IMR-90 (cell line): ENCODE data around the gene TACC2. TPM values are rescaled to one million over a fixed set of nuclear protein-coding genes. Genes with fewer than 3 reads are reported as not detected.

Experiments used
- ATAC-seq: fragments of 200-7000 bp; cut with Tn5 transposase; 2 replicates; pipeline ENCODE4 v1.9.1; 2020; ENCODE audit warnings: low read depth, mild to moderate bottlenecking, moderate library complexity
- BruUV-seq: library from RNA; stranded (reverse); fragments of 400-500 nt; replicated peaks from 2 replicates; lab custom pipeline; 2021; lab: Mats Ljungman, UMichigan
- CTCF ChIA-PET: fragments of 300-600 bp; formaldehyde crosslinking; extraction: SDS; loops from one replicate; lab custom pipeline; 2021; ENCODE audit warnings: antibody characterized with exemption; lab: Yijun Ruan, JAX
- POLR2A ChIA-PET: fragments of 300-600 bp; sonication (Branson Sonifier 250); formaldehyde crosslinking; loops from one replicate; lab custom pipeline; 2022; ENCODE audit warnings: antibody characterized with exemption; ENCODE audit not compliant: unreplicated experiment; lab: Charles Lee
- DNase-seq: peaks from one replicate; pipeline ENCODE4 v3.0.0; 2013
- H2AFZ ChIP-seq: replicated peaks from 2 replicates; pipeline ENCODE3; 2013; ENCODE audit warnings: low read length, mild to moderate bottlenecking; ENCODE audit not compliant: poor library complexity
- H2AK5ac ChIP-seq: 2 replicates; pipeline ENCODE4 v1.6.1; 2013; ENCODE audit warnings: low read depth, low read length, inconsistent platforms
- H2AK9ac ChIP-seq: replicated peaks from 2 replicates; pipeline ENCODE3; 2013; ENCODE audit warnings: mild to moderate bottlenecking, low read depth, low read length, moderate library complexity; ENCODE audit not compliant: poor library complexity
- H2BK120ac ChIP-seq: 2 replicates; pipeline ENCODE4 v1.6.1; 2013; ENCODE audit warnings: low read depth, low read length, inconsistent platforms
- H2BK15ac ChIP-seq: 3 replicates; pipeline ENCODE4 v1.6.1; 2013; ENCODE audit warnings: low read depth, low read length, inconsistent platforms
- H2BK20ac ChIP-seq: 2 replicates; pipeline ENCODE4 v1.6.1; 2013; ENCODE audit warnings: low read depth, mild to moderate bottlenecking, inconsistent platforms, low read length, moderate library complexity
- H2BK5ac ChIP-seq: 2 replicates; pipeline ENCODE4 v1.6.1; 2013; ENCODE audit warnings: mild to moderate bottlenecking, low read depth, low read length, inconsistent platforms; ENCODE audit not compliant: poor library complexity, severe bottlenecking
- H3K14ac ChIP-seq: replicated peaks from 2 replicates; pipeline ENCODE4 v1.6.1; 2013; ENCODE audit warnings: low read depth, low read length, inconsistent platforms
- H3K18ac ChIP-seq: 2 replicates; pipeline ENCODE4 v1.6.1; 2013; ENCODE audit warnings: low read depth, low read length, control low read depth
- H3K23ac ChIP-seq: 2 replicates; pipeline ENCODE4 v1.6.1; 2013; ENCODE audit warnings: low read depth, low read length, inconsistent platforms
- H3K27ac ChIP-seq: 2 replicates; pipeline ENCODE4 v1.5.1; 2013; ENCODE audit warnings: mild to moderate bottlenecking, control low read depth, low read length; ENCODE audit not compliant: insufficient read depth
- H3K27me3 ChIP-seq: 2 replicates; pipeline ENCODE4 v1.6.1; 2013; ENCODE audit warnings: low read length; ENCODE audit not compliant: control insufficient read depth, insufficient read depth
- H3K36me3 ChIP-seq: 2 replicates; pipeline ENCODE4 v1.6.1; 2013; ENCODE audit warnings: low read length, mixed read lengths; ENCODE audit not compliant: control insufficient read depth, insufficient read depth
- H3K4ac ChIP-seq: 2 replicates; pipeline ENCODE4 v1.6.1; 2013; ENCODE audit warnings: low read depth, low read length, inconsistent platforms
- H3K4me1 ChIP-seq: 2 replicates; pipeline ENCODE4 v1.6.1; 2013; ENCODE audit warnings: low read length, mixed read lengths; ENCODE audit not compliant: control insufficient read depth, insufficient read depth
- H3K4me2 ChIP-seq: 2 replicates; pipeline ENCODE4 v1.6.1; 2013; ENCODE audit warnings: low read depth, mild to moderate bottlenecking, control low read depth, low read length, moderate library complexity
- H3K4me3 ChIP-seq: 2 replicates; pipeline ENCODE4 v1.5.1; 2013; ENCODE audit warnings: low read depth, mild to moderate bottlenecking, control low read depth, low read length, moderate library complexity; ENCODE audit not compliant: insufficient read depth
- H3K56ac ChIP-seq: 2 replicates; pipeline ENCODE4 v1.6.1; 2013; ENCODE audit warnings: low read length, inconsistent platforms; ENCODE audit not compliant: insufficient read depth; ENCODE audit errors: extremely low read depth
- H3K79me1 ChIP-seq, 2 experiments: 2 replicates each; pipeline ENCODE4 v1.6.1; 2013; ENCODE audit warnings: low read length in 2 of 2, inconsistent platforms in 1 of 2, low read depth in 1 of 2
- H3K9ac ChIP-seq: 2 replicates; pipeline ENCODE4 v1.6.1; 2013; ENCODE audit warnings: low read depth, low read length, control low read depth
- H3K9me1 ChIP-seq: 2 replicates; pipeline ENCODE4 v1.6.1; 2013; ENCODE audit warnings: low read length, inconsistent platforms; ENCODE audit not compliant: insufficient read depth
- H3K9me3 ChIP-seq: 2 replicates; pipeline ENCODE4 v1.6.1; 2013; ENCODE audit warnings: low read length; ENCODE audit not compliant: control insufficient read depth, insufficient read depth
- H4K20me1 ChIP-seq: 2 replicates; pipeline ENCODE4 v1.6.1; 2013; ENCODE audit warnings: low read length, inconsistent platforms; ENCODE audit not compliant: insufficient read depth
- H4K5ac ChIP-seq: 2 replicates; pipeline ENCODE4 v1.6.1; 2013; ENCODE audit warnings: mild to moderate bottlenecking, low read depth, low read length, control low read depth
- H4K8ac ChIP-seq, 2 experiments: 2 replicates each; pipeline ENCODE4 v1.6.1; 2013; ENCODE audit warnings: low read depth in 2 of 2, low read length in 2 of 2, control low read depth in 1 of 2, inconsistent platforms in 1 of 2
- H4K91ac ChIP-seq: 2 replicates; pipeline ENCODE4 v1.6.1; 2013; ENCODE audit warnings: low read depth, low read length, inconsistent platforms; ENCODE audit not compliant: insufficient read depth
- BHLHE40 ChIP-seq: fragments of 150-350 bp; IDR thresholded peaks from 2 replicates; pipeline ENCODE4 v1.6.1; 2016; ENCODE audit warnings: mild to moderate bottlenecking, low read depth, low read length
- CEBPB ChIP-seq: IDR thresholded peaks from 2 replicates; pipeline ENCODE4 v1.6.1; 2012; ENCODE audit warnings: low read depth, low read length, improper control_type of control experiment
- CHD1 ChIP-seq: IDR thresholded peaks from 2 replicates; pipeline ENCODE4 v1.6.1; 2012; ENCODE audit warnings: low read depth, low read length, improper control_type of control experiment
- FOS ChIP-seq: fragments of 150-350 bp; IDR thresholded peaks from 2 replicates; pipeline ENCODE4 v1.6.1; 2016; ENCODE audit warnings: low read depth, low read length
- MAFK ChIP-seq: IDR thresholded peaks from 2 replicates; pipeline ENCODE4 v1.6.1; 2012; ENCODE audit warnings: low read depth, low read length, improper control_type of control experiment
- MXI1 ChIP-seq: IDR thresholded peaks from 2 replicates; pipeline ENCODE4 v1.6.1; 2012; ENCODE audit warnings: low read depth, mild to moderate bottlenecking, low read length, moderate library complexity, borderline replicate concordance
- NFE2L2 ChIP-seq: fragments of 150-350 bp; IDR thresholded peaks from 2 replicates; pipeline ENCODE4 v1.6.1; 2016; ENCODE audit warnings: low read depth, mild to moderate bottlenecking, low read length
- POLR2A ChIP-seq: IDR thresholded peaks from 2 replicates; pipeline ENCODE4 v1.6.1; 2012; ENCODE audit warnings: mild to moderate bottlenecking, low read depth, low read length
- RAD21 ChIP-seq: IDR thresholded peaks from 2 replicates; pipeline ENCODE4 v1.6.1; 2012; ENCODE audit warnings: low read length, improper control_type of control experiment
- RCOR1 ChIP-seq: IDR thresholded peaks from 2 replicates; pipeline ENCODE4 v1.6.1; 2012; ENCODE audit warnings: mild to moderate bottlenecking, low read length, improper control_type of control experiment; ENCODE audit not compliant: insufficient replicate concordance
- SMC3 ChIP-seq: fragments of 150-350 bp; IDR thresholded peaks from 2 replicates; pipeline ENCODE4 v1.6.1; 2016; ENCODE audit warnings: low read depth, mild to moderate bottlenecking, antibody characterized with exemption, low read length, moderate library complexity
- WGBS, 2 experiments: methylation state at CpG; one replicate each; pipeline versions ENCODE4 v1.1.5 to v1.1.7; 2013; ENCODE audit warnings: missing lambda C conversion rate in 2 of 2; ENCODE audit not compliant: insufficient read length in 1 of 2; ENCODE audit errors: extremely low coverage in 2 of 2; 5-methylcytosine and 5-hydroxymethylcytosine counted together
- dilution Hi-C: fragments of 300-500 bp; cut with HindIII; formaldehyde crosslinking; loops from one replicate; pipeline ENCODE4 v1.14.3; 2018; ENCODE audit warnings: low sequenced_read_pairs; ENCODE audit not compliant: unreplicated experiment
- in situ Hi-C: fragments of 300-500 bp; cut with MboI; formaldehyde crosslinking; loops from 3 replicates; pipeline ENCODE4 v1.14.3; 2019; ENCODE audit warnings: low sequenced_read_pairs, inconsistent platforms, mixed read lengths
- intact Hi-C: fragments of 100-400 bp; cut with micrococcal nuclease; formaldehyde crosslinking; loops from 2 replicates; pipeline ENCODE4 v1.10.0; 2022
- polyA plus RNA-seq, 3 experiments: library from polyadenylated mRNA; depleted of rRNA; stranded (reverse); fragments of >200 nt; gene quantifications; 2 replicates each; pipeline ENCODE4 v1.2.3, GENCODE V29; 2012; ENCODE audit warnings: low replicate concordance in 1 of 3
- total RNA-seq: library from RNA; depleted of rRNA; stranded (reverse); fragments of >200 nt; gene quantifications from 2 replicates; pipeline ENCODE4 v1.2.3, GENCODE V29; 2012
- TF ChIP-seq, protein P1 (sequence below): conservative IDR thresholded peaks from 2 replicates; pipeline ENCODE4 v1.5.1; 2012; ENCODE audit warnings: mild to moderate bottlenecking, low read depth, low read length, improper control_type of control experiment
- TF ChIP-seq, protein P2 (sequence below): fragments of 150-350 bp; IDR thresholded peaks from 2 replicates; pipeline ENCODE4 v1.6.1; 2017; ENCODE audit warnings: mild to moderate bottlenecking, antibody characterized with exemption, low read length, low read depth
- TF ChIP-seq, protein P3 (sequence below): fragments of 150-350 bp; IDR thresholded peaks from 2 replicates; pipeline ENCODE4 v1.6.1; 2016; ENCODE audit warnings: low read depth, mild to moderate bottlenecking, low read length, moderate library complexity, borderline replicate concordance

TACC2 gene
- total and polyA plus RNA-seq, 2 of the 4 experiments (the other 2 are of a cell fraction) = 2.9 to 15.4 TPM

DNA sequence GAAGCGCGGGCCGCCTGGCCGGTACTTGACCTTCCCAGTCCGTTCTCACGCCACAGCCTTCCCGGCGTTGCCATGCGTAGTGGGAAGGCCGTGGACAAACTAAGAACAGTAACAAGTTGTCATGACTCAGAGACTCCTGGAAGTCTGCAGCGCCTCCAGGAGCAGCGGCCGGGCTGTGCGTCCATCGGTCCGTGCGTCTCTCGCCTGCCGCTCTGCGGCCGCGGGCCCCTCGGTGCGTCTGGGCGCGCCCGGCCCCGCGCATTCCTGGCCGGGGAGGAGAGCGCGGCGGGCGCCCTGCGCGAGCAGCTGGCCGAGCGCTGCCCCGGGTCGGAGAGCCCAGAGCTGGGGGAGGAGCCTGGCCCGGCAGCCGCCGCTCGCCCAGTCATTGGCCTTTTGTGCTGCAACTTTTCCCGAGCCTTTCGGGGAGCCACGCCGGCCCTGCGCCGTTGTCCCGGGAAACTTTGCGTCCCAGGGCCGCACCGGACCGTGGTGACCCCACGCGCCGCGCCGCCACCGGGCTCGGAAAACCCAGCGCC is 123.7 kb downstream of the TACC2 start:
- Histone ChIP-seq H2AK9ac (peak overlapping the region; percentile 96), H3K18ac (no peak overlapping the region; the same call in 1 of the 2 replicates), H3K4ac (peak overlapping the region; percentile 86), H3K27me3 (no peaks in the 10 kb centered on the region), H4K5ac (no peak overlapping the region), H2BK20ac (no peak overlapping the region), H3K27ac (peak overlapping the region; percentile 65), H3K4me2 (peak overlapping the region; percentile 94), H3K9me1 (peaks cover 19% of the 10 kb centered on the region), H2BK5ac (peak overlapping the region; percentile 74), H3K36me3 (no peaks in the 10 kb centered on the region), H3K23ac (no peak overlapping the region), H4K20me1 (peaks cover 17% of the 10 kb centered on the region; the same call in 1 of the 2 replicates), H3K4me1 (peaks cover 10% of the 10 kb centered on the region), H4K8ac (peak overlapping the region in 1 of 2 experiments; percentile 78; a peak in 1 of 4 replicates), H2AFZ (peak overlapping the region; percentile 91), H3K9me3 (no peaks in the 10 kb centered on the region), H2BK15ac (0 out of 3 replicates have a peak overlapping the region, but pooled peaks have one; percentile 32), H3K14ac (peak overlapping the region; percentile 14; the same call in 1 of the 2 replicates), H2AK5ac (no peak overlapping the region), H2BK120ac (peak overlapping the region; percentile 73; the same call in 1 of the 2 replicates), H4K91ac (no peak overlapping the region), H3K4me3 (peak overlapping the region; percentile 70), H3K9ac (peak overlapping the region; percentile 47), H3K79me1 (peaks cover 17 to 38% of the 10 kb centered on the region in 2 experiments; a peak in 3 of 4 replicates), H3K56ac (peak overlapping the region; percentile 70)
- ATAC-seq = peak; percentile 91
- peak; percentile 96 for DNase-seq
- dilution Hi-C loops (no loop called here), in situ Hi-C loops (no loop called here), intact Hi-C loops (loop anchor here (1.0 to 2.0 kb wide), 5 partner anchors 28 to 1170 kb away; partner anchors contain the start of gene ATE1)
- 0% methylated on average over 39 of the region's 63 CpGs; no CpG with 5 or more reads in 1 of the 2 experiments for WGBS, 2 experiments
- CTCF ChIA-PET = interaction anchor here (0.6 to 1.8 kb wide), 12 partner anchors 9 to 326 kb away, joined by 3 to 8 read pairs (median 4); no protein-coding TSS in a partner anchor
- BruUV-seq = no TSS peak
- POLR2A ChIA-PET = interaction anchor here (0.5 to 0.7 kb wide), 2 partner anchors 37 to 263 kb away, joined by 3 read pairs; no protein-coding TSS in a partner anchor
- TF ChIP-seq, protein P1, sequence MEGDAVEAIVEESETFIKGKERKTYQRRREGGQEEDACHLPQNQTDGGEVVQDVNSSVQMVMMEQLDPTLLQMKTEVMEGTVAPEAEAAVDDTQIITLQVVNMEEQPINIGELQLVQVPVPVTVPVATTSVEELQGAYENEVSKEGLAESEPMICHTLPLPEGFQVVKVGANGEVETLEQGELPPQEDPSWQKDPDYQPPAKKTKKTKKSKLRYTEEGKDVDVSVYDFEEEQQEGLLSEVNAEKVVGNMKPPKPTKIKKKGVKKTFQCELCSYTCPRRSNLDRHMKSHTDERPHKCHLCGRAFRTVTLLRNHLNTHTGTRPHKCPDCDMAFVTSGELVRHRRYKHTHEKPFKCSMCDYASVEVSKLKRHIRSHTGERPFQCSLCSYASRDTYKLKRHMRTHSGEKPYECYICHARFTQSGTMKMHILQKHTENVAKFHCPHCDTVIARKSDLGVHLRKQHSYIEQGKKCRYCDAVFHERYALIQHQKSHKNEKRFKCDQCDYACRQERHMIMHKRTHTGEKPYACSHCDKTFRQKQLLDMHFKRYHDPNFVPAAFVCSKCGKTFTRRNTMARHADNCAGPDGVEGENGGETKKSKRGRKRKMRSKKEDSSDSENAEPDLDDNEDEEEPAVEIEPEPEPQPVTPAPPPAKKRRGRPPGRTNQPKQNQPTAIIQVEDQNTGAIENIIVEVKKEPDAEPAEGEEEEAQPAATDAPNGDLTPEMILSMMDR = peak; percentile 76
- TF ChIP-seq POLR2A (peak; percentile 48; the same call in 1 of the 2 replicates), BHLHE40 (peak; percentile 56; the same call in 1 of the 2 replicates), MXI1 (no peak), RAD21 (peak; percentile 71), RCOR1 (no peak), FOS (peak; percentile 71; the same call in 1 of the 2 replicates), CHD1 (no peak), MAFK (no peak), SMC3 (peak; percentile 36; the same call in 1 of the 2 replicates), CEBPB (no peak), NFE2L2 (peak; percentile 32; the same call in 1 of the 2 replicates)
- TF ChIP-seq, protein P2, sequence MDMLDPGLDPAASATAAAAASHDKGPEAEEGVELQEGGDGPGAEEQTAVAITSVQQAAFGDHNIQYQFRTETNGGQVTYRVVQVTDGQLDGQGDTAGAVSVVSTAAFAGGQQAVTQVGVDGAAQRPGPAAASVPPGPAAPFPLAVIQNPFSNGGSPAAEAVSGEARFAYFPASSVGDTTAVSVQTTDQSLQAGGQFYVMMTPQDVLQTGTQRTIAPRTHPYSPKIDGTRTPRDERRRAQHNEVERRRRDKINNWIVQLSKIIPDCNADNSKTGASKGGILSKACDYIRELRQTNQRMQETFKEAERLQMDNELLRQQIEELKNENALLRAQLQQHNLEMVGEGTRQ = no peak
- TF ChIP-seq, protein P3, sequence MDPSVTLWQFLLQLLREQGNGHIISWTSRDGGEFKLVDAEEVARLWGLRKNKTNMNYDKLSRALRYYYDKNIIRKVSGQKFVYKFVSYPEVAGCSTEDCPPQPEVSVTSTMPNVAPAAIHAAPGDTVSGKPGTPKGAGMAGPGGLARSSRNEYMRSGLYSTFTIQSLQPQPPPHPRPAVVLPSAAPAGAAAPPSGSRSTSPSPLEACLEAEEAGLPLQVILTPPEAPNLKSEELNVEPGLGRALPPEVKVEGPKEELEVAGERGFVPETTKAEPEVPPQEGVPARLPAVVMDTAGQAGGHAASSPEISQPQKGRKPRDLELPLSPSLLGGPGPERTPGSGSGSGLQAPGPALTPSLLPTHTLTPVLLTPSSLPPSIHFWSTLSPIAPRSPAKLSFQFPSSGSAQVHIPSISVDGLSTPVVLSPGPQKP = no peak
